Measurements from ENCODE around the gene CPNE9. TPM values are rescaled to one million over a fixed set of nuclear protein-coding genes. Genes with fewer than 3 reads are reported as not detected.

The CPNE9 gene
- total and polyA plus RNA-seq, 2 donors (not counting 1 experiment from before 2014, with no cell fraction given) = under 0.01 TPM; not detected in 1

DNA sequence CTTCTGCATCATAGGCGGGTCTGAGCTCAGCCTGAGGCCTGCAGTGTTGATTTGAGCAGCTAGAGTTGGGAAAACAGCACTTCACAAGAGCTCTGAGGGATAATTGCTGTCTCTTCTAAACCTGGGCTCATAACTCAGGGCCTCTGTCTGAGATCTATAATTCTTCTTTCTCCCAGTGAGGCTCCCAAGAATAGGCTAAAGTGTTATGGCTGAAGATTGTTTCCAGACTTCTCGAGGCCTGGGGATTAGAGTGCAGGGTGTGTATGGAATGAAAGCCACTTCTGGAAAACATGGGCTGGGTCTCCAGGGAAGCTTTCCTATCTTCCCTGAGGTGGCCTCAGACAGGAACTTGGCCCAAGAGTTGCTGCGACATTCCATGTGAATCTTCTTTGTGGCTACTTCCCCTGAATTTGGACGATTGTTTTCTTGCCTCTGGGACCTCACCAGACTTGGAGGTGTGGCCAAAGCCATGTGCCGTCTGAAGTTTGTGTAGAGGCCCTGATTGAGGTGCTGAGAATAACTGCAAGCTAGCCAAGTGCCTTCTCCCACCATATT lies 27.8 kb upstream of the CPNE9 start:
- TF ChIP-seq, protein P1, sequence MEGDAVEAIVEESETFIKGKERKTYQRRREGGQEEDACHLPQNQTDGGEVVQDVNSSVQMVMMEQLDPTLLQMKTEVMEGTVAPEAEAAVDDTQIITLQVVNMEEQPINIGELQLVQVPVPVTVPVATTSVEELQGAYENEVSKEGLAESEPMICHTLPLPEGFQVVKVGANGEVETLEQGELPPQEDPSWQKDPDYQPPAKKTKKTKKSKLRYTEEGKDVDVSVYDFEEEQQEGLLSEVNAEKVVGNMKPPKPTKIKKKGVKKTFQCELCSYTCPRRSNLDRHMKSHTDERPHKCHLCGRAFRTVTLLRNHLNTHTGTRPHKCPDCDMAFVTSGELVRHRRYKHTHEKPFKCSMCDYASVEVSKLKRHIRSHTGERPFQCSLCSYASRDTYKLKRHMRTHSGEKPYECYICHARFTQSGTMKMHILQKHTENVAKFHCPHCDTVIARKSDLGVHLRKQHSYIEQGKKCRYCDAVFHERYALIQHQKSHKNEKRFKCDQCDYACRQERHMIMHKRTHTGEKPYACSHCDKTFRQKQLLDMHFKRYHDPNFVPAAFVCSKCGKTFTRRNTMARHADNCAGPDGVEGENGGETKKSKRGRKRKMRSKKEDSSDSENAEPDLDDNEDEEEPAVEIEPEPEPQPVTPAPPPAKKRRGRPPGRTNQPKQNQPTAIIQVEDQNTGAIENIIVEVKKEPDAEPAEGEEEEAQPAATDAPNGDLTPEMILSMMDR (conservative IDR thresholded peaks at IDR 0.05 in 1 of 2, IDR thresholded peaks at IDR 0.05 in 1 of 2; ENCODE audit: low read depth in 1 of 2, low read length in 2 of 2) = no peak
- no peak for TF ChIP-seq EZH2 (IDR thresholded peaks at IDR 0.05; ENCODE audit: low read length, missing control alignments)
- Histone ChIP-seq H3K4me2 (ENCODE audit: extremely low read depth, insufficient read depth, low read length) (no peak overlapping the region), H3K9ac (ENCODE audit: insufficient read depth, low read length) (no peak overlapping the region), H2AFZ (ENCODE audit: low read length) (no peak overlapping the region), H3K27me3 (ENCODE audit: control insufficient read depth, insufficient read depth, low read length) (no peaks in the 10 kb centered on the region), H4K20me1 (ENCODE audit: control insufficient read depth, extremely low read depth, insufficient read depth, low read length) (no peaks in the 10 kb centered on the region), H3K79me2 (ENCODE audit: control insufficient read depth, insufficient read depth, low read length) (no peaks in the 10 kb centered on the region), H3K9me3 (ENCODE audit: control insufficient read depth, insufficient read depth, low read depth, low read length) (no peaks in the 10 kb centered on the region), H3K4me3 (replicated peaks in 1 of 4; ENCODE audit: control extremely low read depth in 1 of 4, insufficient read depth in 1 of 4, low read depth in 3 of 4, low read length in 4 of 4) (no peak overlapping the region), H3K4me1 (ENCODE audit: control insufficient read depth, extremely low read depth, insufficient read depth, low read length) (peaks cover 4% of the 10 kb centered on the region), H3K36me3 (ENCODE audit: control insufficient read depth, insufficient read depth, low read length) (peaks cover 14% of the 10 kb centered on the region), H3K27ac (ENCODE audit: insufficient read depth, low read length) (no peak overlapping the region)
- DNase-seq (ENCODE audit: low read depth in 2 of 2) = no peak

DNA sequence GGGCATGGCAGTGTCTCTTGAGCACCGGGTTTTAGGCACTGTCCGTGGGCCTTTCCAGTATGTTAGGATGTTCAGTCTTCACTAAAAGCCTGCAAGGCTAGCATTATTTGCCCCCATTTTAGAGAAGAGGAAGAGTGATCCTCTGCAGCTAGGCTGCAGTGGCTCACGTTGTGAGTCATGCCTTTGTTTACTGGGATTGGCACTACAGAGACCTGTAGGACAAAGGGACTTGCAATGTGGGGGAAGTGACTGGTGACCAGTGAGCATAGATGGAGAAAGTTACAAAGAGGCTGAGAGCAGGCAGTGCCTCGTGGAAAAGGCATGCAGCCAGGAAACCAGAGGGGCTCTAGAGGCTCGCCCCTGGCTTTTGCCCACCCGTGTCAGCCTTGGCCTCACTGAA lies 26.8 kb upstream of the CPNE9 start:
- no peaks in the 10 kb centered on the region for H3K79me2 ChIP-seq (ENCODE audit: control insufficient read depth, insufficient read depth, low read length)
- no peaks in the 10 kb centered on the region for H3K9me3 ChIP-seq (ENCODE audit: control insufficient read depth, insufficient read depth, low read depth, low read length)
- no peak overlapping the region for H3K27ac ChIP-seq (ENCODE audit: insufficient read depth, low read length)
- H3K9ac ChIP-seq (ENCODE audit: insufficient read depth, low read length) = no peak overlapping the region
- peaks cover 4% of the 10 kb centered on the region for H3K4me1 ChIP-seq (ENCODE audit: control insufficient read depth, extremely low read depth, insufficient read depth, low read length)
- no peak overlapping the region for H2AFZ ChIP-seq (ENCODE audit: low read length)
- H3K36me3 ChIP-seq (ENCODE audit: control insufficient read depth, insufficient read depth, low read length) = peaks cover 16% of the 10 kb centered on the region
- no peak for DNase-seq (ENCODE audit: low read depth in 2 of 2)
- H4K20me1 ChIP-seq (ENCODE audit: control insufficient read depth, extremely low read depth, insufficient read depth, low read length) = no peaks in the 10 kb centered on the region
- no peak overlapping the region for H3K4me2 ChIP-seq (ENCODE audit: extremely low read depth, insufficient read depth, low read length)
- no peaks in the 10 kb centered on the region for H3K27me3 ChIP-seq (ENCODE audit: control insufficient read depth, insufficient read depth, low read length)
- TF ChIP-seq, protein P1 (conservative IDR thresholded peaks at IDR 0.05 in 1 of 2, IDR thresholded peaks at IDR 0.05 in 1 of 2; ENCODE audit: low read depth in 1 of 2, low read length in 2 of 2) = no peak
- no peak for TF ChIP-seq EZH2 (IDR thresholded peaks at IDR 0.05; ENCODE audit: low read length, missing control alignments)
- no peak overlapping the region for H3K4me3 ChIP-seq (replicated peaks in 1 of 4; ENCODE audit: control extremely low read depth in 1 of 4, insufficient read depth in 1 of 4, low read depth in 3 of 4, low read length in 4 of 4)

DNA sequence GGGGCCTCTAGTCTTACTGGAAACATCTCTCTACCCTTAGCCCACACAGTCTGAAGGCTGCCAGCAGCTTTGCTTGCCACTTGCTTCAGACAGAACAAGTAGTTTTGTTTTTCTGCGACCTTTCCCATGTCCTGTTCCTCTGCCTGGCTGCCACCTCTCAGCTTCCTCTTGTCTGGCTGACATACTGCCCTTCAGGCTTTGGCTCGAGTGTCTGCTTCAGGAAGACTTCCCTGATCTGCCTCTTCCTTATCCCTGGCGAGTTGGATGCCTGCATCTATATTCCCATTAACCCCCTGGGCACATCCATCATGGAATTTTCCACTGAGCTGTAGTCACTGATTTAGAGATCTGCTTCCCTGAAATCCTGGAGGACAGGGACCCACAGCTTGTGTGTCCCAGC lies 25.1 kb upstream of the CPNE9 start:
- no peak overlapping the region for H3K4me3 ChIP-seq (replicated peaks in 1 of 4; ENCODE audit: control extremely low read depth in 1 of 4, insufficient read depth in 1 of 4, low read depth in 3 of 4, low read length in 4 of 4)
- TF ChIP-seq, protein P1 (conservative IDR thresholded peaks at IDR 0.05 in 1 of 2, IDR thresholded peaks at IDR 0.05 in 1 of 2; ENCODE audit: low read depth in 1 of 2, low read length in 2 of 2) = no peak
- TF ChIP-seq EZH2 (IDR thresholded peaks at IDR 0.05; ENCODE audit: low read length, missing control alignments) = no peak
- H2AFZ ChIP-seq (ENCODE audit: low read length) = no peak overlapping the region
- H3K9me3 ChIP-seq (ENCODE audit: control insufficient read depth, insufficient read depth, low read depth, low read length) = no peaks in the 10 kb centered on the region
- no peaks in the 10 kb centered on the region for H3K27me3 ChIP-seq (ENCODE audit: control insufficient read depth, insufficient read depth, low read length)
- H3K4me1 ChIP-seq (ENCODE audit: control insufficient read depth, extremely low read depth, insufficient read depth, low read length) = peaks cover 4% of the 10 kb centered on the region
- peaks cover 15% of the 10 kb centered on the region for H3K36me3 ChIP-seq (ENCODE audit: control insufficient read depth, insufficient read depth, low read length)
- H3K4me2 ChIP-seq (ENCODE audit: extremely low read depth, insufficient read depth, low read length) = no peak overlapping the region
- no peak overlapping the region for H3K9ac ChIP-seq (ENCODE audit: insufficient read depth, low read length)
- H3K79me2 ChIP-seq (ENCODE audit: control insufficient read depth, insufficient read depth, low read length) = no peaks in the 10 kb centered on the region
- DNase-seq (ENCODE audit: low read depth in 2 of 2) = no peak
- no peak overlapping the region for H3K27ac ChIP-seq (ENCODE audit: insufficient read depth, low read length)
- H4K20me1 ChIP-seq (ENCODE audit: control insufficient read depth, extremely low read depth, insufficient read depth, low read length) = no peaks in the 10 kb centered on the region

All from fibroblast of lung (primary cell).